Kidney (tissue), 14 donors: Measurements from ENCODE around the gene NFIL3. TPM values are rescaled to one million over a fixed set of nuclear protein-coding genes. Genes with fewer than 3 reads are reported as not detected.

Experiments used
- DNase-seq, 5 donors: peaks; one replicate each; pipeline ENCODE4 v3.0.0-alpha.2; 2013 to 2020
- FAIRE-seq: peaks from 2 replicates; lab custom pipeline; 2012; peaks lifted over from hg19 to GRCh38; lab: Jason Lieb, UNC
- H3K27ac ChIP-seq, 2 donors: one replicate each; pipeline ENCODE4 v1.7.0; 2013; ENCODE audit warnings: low read depth in 2 of 2, low read length in 2 of 2, inconsistent platforms in 1 of 2
- H3K27me3 ChIP-seq: one replicate; pipeline ENCODE4 v1.7.1; 2013; ENCODE audit warnings: low read length, inconsistent platforms; ENCODE audit not compliant: control insufficient read depth, insufficient read depth
- H3K36me3 ChIP-seq, 3 donors: one replicate each; pipeline versions ENCODE4 v1.7.0 to v1.7.1; 2013; ENCODE audit warnings: low read length in 3 of 3, control low read depth in 1 of 3, inconsistent platforms in 1 of 3; ENCODE audit not compliant: insufficient read depth in 3 of 3, control insufficient read depth in 2 of 3
- H3K4me1 ChIP-seq, 3 donors: one replicate each; pipeline versions ENCODE4 v1.7.0 to v1.7.1; 2013; ENCODE audit warnings: low read length in 3 of 3, inconsistent platforms in 1 of 3, low read depth in 1 of 3; ENCODE audit not compliant: control insufficient read depth in 2 of 3, insufficient read depth in 2 of 3
- H3K4me3 ChIP-seq, 3 donors: one replicate each; pipeline versions ENCODE4 v1.7.0 to v1.8.1; 2013; ENCODE audit warnings: low read length in 3 of 3, control low read depth in 1 of 3, inconsistent platforms in 1 of 3
- H3K9ac ChIP-seq, 3 donors: one replicate each; pipeline versions ENCODE4 v1.7.0 to v1.7.1; 2013; ENCODE audit warnings: low read length in 3 of 3, control low read depth in 1 of 3, inconsistent platforms in 1 of 3
- H3K9me3 ChIP-seq, 3 donors: one replicate each; pipeline versions ENCODE4 v1.7.0 to v1.7.1; 2013; ENCODE audit warnings: low read length in 3 of 3, control low read depth in 1 of 3, inconsistent platforms in 1 of 3; ENCODE audit not compliant: control insufficient read depth in 2 of 3, insufficient read depth in 1 of 3
- intact Hi-C: fragments of 100-400 bp; cut with DNase I; formaldehyde crosslinking; loops from one replicate; pipeline ENCODE4 v1.11.1; 2022
- polyA plus RNA-seq: library from polyadenylated mRNA; stranded (reverse); fragments of 350-450 nt; fragmentation: Illumina TruSeq; extraction: RNeasy Lipid Tissue Mini Kit (QIAGEN cat#74804); gene quantifications from one replicate; pipeline ENCODE4 v1.2.3, GENCODE V29; 2014; ENCODE audit warnings: low read depth, low replicate concordance; ENCODE audit not compliant: insufficient read depth
- total RNA-seq: library from RNA; stranded (reverse); fragmentation: NEBNext Ultra II Directional; extraction: Animal tissue kit (Norgen Biotek cat#: 25700); gene quantifications from one replicate; pipeline ENCODE4 v1.2.1, GENCODE V29; 2021
- TF ChIP-seq, protein P1 (sequence below): IDR thresholded peaks from 3 replicates; pipeline ENCODE4 v1.5.1; 2012; ENCODE audit warnings: mild to moderate bottlenecking, moderate library complexity, borderline replicate concordance; ENCODE audit not compliant: insufficient read depth; ENCODE audit errors: extremely low read depth
- donor health status: control.
- donor health status: control.
- donor health status: control.
- donor health status: control.
- donor health status: control.
- donor health status: DM: yes; HTN: yes; CAD: no.
- donor health status: Normal renal cell carcinoma (clear cell type).

Gene NFIL3
- total and polyA plus RNA-seq, 2 donors from 2014 or later, result 16.7 to 31.3 TPM

DNA sequence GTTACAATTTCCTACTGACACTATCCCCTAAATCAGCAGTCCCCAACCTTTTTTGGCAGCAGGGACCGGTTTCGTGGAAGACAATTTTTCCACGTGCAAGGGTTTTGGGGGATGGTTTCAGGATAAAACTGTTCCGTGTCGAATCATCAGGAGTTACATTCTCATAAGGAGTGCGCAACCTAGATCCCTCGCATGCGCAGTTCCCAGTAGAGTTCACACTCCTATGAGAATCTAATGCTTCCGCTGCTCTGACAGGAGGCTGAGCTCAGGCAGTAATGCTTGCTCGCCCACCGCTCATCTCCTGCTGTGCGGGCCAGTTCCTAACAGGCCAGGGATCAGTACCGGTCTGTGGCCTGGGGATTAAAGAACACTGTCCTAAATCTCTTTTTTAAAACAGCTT, 13.2 kb upstream of the NFIL3 start:
- no peaks in the 10 kb centered on the region for H3K36me3 ChIP-seq
- no peak overlapping the region for H3K4me3 ChIP-seq
- FAIRE-seq (no peak), DNase-seq (no peak)
- H3K9ac ChIP-seq, result no peak overlapping the region
- H3K9me3 ChIP-seq, result no peaks in the 10 kb centered on the region
- no peaks in the 10 kb centered on the region for H3K4me1 ChIP-seq
- TF ChIP-seq, protein P1, sequence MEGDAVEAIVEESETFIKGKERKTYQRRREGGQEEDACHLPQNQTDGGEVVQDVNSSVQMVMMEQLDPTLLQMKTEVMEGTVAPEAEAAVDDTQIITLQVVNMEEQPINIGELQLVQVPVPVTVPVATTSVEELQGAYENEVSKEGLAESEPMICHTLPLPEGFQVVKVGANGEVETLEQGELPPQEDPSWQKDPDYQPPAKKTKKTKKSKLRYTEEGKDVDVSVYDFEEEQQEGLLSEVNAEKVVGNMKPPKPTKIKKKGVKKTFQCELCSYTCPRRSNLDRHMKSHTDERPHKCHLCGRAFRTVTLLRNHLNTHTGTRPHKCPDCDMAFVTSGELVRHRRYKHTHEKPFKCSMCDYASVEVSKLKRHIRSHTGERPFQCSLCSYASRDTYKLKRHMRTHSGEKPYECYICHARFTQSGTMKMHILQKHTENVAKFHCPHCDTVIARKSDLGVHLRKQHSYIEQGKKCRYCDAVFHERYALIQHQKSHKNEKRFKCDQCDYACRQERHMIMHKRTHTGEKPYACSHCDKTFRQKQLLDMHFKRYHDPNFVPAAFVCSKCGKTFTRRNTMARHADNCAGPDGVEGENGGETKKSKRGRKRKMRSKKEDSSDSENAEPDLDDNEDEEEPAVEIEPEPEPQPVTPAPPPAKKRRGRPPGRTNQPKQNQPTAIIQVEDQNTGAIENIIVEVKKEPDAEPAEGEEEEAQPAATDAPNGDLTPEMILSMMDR, result no peak
- intact Hi-C loops, result loop anchor here (5.0 to 10.0 kb wide), 2 partner anchors 402 to 520 kb away; no protein-coding TSS in a partner anchor
- H3K27ac ChIP-seq, result no peak overlapping the region
- no peaks in the 10 kb centered on the region for H3K27me3 ChIP-seq

DNA sequence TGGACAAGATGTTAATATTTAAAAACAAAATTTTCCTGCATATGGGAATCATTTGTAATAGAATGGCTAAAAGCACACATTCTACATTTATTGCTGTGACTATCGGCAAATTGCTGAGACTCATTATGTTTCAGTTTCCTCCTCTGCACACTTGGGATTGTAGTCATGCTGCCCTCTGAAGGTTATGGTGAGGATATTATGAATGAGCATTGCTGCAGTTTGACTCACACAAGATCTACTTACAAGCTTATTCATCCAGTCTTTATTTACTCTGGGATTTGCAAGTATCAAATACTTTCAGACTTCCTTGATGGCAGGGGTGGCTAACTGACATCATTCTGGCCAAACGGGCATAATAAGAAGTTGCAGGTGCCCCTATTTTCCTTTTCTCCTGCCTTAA, 9.5 kb upstream of the NFIL3 start:
- H3K27ac ChIP-seq, result no peak overlapping the region
- H3K36me3 ChIP-seq, result no peaks in the 10 kb centered on the region
- H3K4me3 ChIP-seq, result no peak overlapping the region
- H3K9ac ChIP-seq, result no peak overlapping the region
- H3K27me3 ChIP-seq, result no peaks in the 10 kb centered on the region
- FAIRE-seq (peak; percentile 56), DNase-seq (peak in 1 of 5 donors; percentile 31)
- TF ChIP-seq, protein P1, result peak; percentile 41
- H3K4me1 ChIP-seq, result no peaks in the 10 kb centered on the region
- intact Hi-C loops, result loop anchor here (10.0 kb wide), 1 partner anchor 398 kb away; no protein-coding TSS in a partner anchor
- H3K9me3 ChIP-seq, result no peaks in the 10 kb centered on the region

DNA sequence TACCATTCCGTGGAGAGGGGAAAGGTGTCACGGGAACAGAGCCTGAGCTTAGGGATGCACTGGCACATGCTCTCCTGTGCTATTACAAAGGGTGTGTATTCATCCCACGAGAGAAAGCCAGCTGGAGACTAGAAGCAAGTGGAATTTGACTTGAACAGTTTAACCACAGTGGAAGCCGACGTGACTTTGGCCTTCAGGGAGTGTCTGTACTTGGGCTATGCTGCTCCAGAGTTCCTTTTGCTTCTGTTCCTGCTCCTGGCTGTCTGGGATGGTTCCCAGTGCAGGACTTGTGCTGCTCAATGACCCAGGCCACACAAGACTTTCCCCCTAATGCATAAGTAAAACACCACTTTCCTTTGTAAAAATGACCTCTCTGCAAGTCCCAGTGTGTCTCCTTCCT, 7.9 kb upstream of the NFIL3 start:
- Histone ChIP-seq H3K27ac (no peak overlapping the region), H3K4me3 (no peak overlapping the region), H3K9ac (no peak overlapping the region), H3K36me3 (no peaks in the 10 kb centered on the region), H3K4me1 (no peaks in the 10 kb centered on the region), H3K9me3 (no peaks in the 10 kb centered on the region), H3K27me3 (no peaks in the 10 kb centered on the region)
- intact Hi-C loops, result loop anchor here (10.0 kb wide), 1 partner anchor 397 kb away; no protein-coding TSS in a partner anchor
- FAIRE-seq (no peak), DNase-seq (no peak)
- TF ChIP-seq, protein P1, result no peak

- intact Hi-C loops, result no loop called here
- Histone ChIP-seq H3K9me3 (no peaks in the 10 kb centered on the region), H3K9ac (no peak overlapping the region), H3K27me3 (no peaks in the 10 kb centered on the region), H3K27ac (no peak overlapping the region), H3K36me3 (no peaks in the 10 kb centered on the region), H3K4me3 (no peak overlapping the region), H3K4me1 (peaks cover 0 to 6% (median 4%) of the 10 kb centered on the region in 3 donors)
- DNase-seq (no peak), FAIRE-seq (no peak)
- TF ChIP-seq, protein P1, result no peak
These were observed 5.9 kb upstream of the NFIL3 start for GRCh38 chr9:91429501-91429900.
